GM19395 (cell line): ENCODE results near the gene SCUBE2.

ENCODE experiments used
- ATAC-seq: cut with Tn5 transposase; IDR thresholded peaks from one replicate; pipeline ENCODE4 v1.9.1; 2021; ENCODE audit warnings: mild to moderate bottlenecking, moderate library complexity; ENCODE audit not compliant: unreplicated experiment

The SCUBE2 gene

DNA sequence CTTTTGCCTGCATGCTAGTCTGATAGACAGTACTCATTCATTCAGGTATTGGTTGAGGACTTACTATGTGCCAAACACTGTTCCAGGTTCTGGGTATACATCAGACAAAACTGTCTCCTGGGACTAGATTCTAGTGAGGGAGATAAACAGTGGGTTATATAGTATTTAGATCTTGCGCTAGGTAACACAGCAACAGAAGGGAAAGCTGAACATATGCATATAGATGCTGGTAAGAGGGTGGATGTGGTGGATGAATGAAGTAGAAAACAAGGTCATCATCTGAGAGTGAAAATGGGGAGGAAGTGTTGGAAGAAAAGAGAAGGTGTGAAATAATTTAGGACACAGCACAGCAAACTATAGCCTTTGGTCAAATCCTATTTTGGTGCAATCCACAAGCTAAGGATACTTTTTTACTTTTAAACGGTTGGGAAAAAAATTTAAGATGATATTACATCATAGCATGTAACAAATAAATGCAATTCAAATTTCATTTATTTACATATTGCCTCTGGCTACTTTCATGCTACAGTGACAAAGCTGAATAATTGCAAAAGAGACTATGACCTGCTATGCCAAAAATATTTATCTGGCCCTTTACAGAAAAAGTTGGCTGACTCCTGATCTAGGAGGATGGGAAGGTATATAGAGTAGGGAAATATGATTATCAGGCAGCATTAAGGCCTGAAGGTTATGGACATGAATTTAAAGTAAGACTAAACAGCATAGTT is 120.0 kb downstream of the SCUBE2 start:
- no peak for ATAC-seq
